NCI-H524 treated with DMSO at 0.1 percent for 48 hours (cell line): ENCODE data around the gene RNF144A.
"Not testable (repeated sequence)": the region's sequence is repeated elsewhere in the genome, so short reads cannot be mapped to it uniquely, and the experiment has no call there.

ENCODE experiments used
- DNase-seq: peaks from one replicate; lab custom pipeline; 2025; lab: John Stamatoyannopoulos, UW

RNF144A gene

DNA sequence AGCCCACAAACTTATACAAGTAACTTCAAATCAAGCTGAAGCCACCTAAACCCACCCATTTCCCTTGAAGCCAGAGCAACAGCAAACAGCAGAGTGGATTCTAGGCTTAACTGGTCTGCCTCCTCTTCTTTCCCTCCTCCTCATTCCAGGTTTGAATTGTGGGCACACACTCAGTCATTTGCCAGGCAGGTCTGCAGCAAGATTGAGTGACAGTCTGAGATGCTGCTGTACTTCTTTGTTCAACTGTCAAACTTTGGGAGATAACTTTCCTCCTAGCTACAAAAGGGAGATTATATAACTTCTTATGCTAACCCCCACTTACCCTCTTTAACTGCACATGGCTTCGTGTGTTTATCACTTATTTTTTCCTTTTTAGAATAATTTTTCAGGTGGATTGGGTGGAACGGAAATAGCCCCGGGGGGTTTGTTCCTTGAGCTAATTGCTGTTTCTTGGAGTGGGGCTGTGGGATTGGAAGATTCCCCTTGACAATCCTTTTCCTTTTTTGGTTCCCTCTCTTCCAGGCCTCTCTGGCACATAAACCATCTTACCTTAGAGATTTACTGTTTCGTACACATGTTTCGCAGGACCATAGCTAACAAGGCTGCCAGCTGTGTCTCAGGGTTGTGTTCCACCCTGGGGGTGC lies 55.0 kb downstream of the RNF144A start:
- no peak for DNase-seq

DNA sequence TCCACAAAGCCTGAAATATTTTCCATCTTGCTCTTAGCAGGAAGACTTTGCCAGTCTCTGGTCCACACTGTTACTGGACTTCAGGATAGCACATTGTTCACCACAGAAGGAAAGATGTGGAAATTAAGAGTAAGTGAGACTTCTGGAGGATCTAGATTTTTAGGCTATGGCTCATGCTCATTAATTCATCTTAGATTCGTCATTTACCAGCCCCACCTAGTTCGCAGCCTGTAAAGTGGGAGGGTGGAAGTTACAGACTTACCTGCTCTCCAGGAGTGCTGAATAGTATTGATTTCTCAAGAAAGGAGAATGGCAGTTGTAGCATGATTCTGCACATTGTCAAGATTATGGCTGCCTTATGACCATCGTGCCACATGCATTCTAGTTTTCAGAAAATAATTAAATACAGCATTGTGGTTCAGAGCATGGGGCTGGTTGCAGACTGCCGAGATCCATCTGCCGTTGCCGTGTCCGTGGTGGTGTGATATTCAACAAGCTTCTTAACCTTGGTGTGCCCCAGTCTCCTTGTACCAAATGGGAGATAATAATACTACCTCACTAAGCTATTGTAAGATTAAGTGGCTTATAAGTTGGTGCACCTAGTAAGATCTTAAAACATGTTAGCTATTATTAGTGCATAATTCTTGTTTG lies 56.8 kb downstream of the RNF144A start:
- DNase-seq: no peak

DNA sequence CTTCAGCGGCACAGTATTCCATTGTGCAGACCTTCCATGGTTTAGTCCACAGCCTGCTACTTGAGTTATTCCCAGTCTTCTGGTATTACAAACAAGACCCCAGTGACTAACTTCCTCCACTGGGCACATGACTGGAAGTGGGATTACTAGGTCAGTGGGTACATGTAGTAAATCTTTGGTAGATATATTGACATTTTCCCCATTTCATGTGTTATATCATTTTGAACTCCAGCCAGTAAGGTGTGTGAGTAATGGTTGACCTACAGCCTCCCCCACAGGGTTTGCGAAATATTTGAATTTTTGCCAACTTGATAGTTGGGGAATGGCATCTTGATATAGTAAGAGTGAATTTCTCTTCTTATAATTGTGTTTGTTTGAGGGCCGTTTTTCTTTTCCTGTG lies 58.8 kb downstream of the RNF144A start:
- DNase-seq: no peak

DNA sequence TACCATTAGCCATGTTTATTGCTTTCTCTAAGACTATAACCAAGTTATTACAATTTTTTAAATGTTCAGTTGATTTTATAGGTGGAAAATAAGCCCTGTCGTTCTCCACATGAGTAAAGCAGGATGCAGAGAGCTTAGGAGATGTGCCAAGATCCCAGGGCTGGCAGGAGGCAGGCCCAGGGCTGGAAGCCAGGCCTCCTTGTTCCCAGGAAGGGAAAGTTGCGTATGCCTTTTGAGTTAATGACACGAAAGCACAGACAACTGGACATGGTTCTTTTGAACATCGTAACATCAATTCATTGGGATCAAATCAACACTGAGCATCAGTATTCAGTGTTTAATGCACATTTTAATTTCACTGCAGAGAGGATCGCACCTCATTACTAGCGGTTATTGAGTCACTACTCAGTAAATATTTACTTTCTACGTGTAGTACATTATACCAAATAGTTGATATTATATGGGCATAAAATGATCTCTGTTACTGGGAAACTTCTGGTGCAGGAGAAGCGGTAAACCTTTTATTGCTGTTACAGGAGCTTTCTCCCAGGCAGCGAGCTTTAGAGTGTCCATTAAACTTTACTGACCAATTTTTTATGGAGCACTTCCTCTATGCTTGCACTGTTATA lies 60.0 kb downstream of the RNF144A start:
- DNase-seq: no peak

DNA sequence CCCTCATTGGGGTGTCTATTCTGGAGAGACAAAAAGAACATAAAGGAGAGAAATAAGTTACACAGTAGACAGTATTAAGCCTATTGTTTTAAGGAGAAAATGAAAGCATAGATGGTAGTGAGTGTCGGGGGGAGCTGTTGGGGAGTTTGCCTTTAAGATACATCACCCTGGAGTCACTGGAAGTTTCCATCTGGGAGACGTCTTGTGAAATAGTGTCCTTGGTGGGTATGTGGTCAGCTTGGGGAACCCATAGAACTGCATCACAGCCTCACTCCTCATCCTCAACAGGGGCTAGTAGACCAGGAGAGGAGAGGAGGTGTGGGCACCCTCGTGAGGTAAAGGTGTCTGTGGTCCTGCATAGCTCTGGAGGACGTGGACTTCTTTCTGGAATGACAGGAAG lies 60.6 kb downstream of the RNF144A start:
- no peak for DNase-seq

DNA sequence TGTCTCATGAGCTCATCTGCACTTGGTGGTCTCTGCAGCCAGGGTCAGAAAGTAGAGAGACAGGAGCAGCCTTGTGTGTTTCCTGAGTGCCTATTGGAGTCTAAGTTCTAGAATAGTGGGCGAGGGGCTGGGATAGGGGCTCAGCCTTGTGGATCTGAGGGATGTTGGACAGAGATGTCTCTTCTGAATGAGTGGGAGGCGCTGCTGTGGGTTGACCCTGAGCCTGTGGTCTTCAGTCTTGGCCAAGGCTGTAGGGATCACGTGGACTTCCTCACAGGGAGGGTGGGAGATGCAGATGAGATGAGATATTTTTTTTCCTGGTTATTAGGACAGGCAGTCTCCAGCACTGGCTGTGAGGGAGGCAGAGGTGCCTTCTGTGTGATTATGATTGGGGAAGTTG lies 61.8 kb downstream of the RNF144A start:
- DNase-seq: no peak

DNA sequence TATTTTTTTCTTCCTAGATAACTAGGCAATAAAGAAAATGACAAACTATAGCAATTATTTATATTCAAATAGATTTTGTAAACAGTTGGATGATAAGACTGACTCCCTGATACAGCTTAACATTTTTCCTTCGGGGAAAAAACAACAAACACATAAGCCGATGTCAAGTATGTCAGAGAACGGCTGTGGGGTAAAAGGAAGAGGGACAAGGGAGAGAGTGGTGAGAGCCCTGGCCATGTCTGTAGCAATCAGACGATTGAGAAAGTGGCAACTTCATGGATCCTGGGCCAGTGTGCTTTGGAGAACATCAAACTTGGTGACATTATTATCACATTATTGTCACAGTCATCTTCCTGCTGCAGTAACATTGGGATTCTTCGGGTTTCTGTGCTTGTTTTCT lies 65.2 kb downstream of the RNF144A start:
- DNase-seq: no peak

DNA sequence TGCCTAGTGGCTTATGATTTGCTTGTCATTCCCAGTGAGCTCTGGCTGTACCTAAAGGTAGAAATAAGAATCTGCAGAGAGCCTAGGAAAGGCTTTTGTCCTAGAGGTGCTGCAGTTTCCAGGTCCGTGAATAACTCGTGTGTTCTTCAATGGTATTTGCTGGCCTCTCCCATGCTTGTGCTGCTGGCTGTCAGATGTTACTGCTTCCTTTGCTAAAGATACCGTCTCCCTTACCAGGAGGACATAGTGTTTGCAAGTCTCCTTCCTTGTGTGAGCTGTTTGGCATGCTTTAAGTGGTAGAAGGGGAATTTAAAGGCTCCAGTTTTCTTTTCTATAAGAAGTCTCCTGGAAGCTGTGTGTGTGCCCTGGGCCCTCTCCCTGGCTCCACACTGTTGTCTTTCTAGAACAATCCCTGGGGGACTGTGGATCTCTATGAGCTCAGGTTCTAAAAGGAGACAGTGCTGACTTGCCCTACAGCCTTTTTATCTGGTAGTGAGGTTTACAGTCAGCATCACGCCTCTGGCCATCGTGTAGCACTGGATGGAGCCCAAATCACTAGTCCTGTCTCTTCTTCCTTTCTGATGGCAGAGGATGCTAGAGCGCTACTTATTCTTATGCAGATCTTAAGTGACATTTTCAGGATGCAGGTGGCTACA lies 65.8 kb downstream of the RNF144A start:
- DNase-seq: no peak

DNA sequence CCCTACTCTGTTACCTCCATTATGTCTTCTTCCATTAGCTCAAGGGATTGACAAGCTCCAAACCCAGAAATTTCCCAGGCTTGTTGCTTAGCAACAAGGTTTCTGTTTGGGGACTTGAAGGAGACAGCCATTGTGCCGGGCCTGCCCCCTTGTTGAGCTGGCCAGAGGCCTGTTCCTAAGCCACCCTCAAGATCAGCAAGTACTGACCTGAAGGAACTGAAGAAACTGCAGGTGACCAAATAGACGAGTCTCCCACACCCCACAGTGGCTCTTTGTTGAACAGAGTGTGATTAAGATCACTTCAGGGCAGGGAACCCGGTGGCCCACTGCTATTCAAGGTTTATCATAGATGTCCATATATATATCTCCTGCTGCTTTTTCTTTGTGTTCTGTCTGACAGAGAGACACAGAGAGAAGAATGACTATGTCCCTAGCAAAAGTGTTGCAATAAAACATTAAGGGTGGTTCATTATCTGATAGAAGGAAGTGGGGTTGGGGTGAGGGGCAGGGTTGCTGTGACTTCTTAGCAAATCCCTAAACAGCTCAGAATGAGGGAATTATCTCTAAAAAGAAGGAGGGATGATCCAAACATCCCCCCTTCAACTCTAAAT lies 69.2 kb downstream of the RNF144A start:
- DNase-seq: no peak

DNA sequence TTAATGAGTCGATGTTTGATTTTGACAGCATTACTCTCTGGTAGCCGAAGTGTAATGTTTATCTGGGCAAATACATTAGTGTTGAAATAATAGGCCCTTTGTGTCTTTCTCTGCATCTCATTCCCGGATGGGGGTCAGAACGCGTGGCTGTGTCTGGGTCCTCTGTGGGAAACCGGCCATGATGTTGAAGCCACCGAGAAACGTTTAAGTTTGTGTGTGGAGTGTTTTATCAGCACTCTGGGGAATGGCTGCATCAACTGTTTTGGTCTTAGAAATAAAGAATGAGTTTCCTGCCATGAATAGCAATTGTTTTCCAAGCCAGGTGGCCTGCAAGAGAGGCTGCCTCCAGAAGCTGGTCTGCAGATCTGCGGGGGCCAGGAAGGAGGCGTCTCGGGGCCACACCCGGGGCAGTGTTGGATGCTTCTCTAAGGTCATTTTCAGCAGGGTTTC lies 69.7 kb downstream of the RNF144A start:
- DNase-seq: no peak

DNA sequence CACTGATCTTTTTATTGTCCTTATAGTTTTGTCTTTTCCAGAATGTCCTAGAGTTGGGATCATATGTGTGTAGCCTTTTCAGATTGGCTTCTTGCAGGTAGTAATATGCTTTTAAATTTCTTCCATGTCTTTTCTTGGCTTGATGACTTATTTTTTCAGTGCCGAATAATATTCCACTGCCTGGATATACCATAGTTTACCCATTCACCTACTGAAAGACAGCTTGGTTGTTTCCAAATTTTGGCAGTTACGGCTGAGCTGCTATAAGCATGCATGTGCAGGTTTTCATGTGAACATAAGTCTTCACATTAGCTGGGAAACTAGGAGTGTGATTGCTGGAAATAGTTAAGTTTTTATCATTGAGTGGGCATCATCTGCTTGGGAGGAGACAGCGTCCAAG lies 73.7 kb downstream of the RNF144A start:
- no peak for DNase-seq

DNA sequence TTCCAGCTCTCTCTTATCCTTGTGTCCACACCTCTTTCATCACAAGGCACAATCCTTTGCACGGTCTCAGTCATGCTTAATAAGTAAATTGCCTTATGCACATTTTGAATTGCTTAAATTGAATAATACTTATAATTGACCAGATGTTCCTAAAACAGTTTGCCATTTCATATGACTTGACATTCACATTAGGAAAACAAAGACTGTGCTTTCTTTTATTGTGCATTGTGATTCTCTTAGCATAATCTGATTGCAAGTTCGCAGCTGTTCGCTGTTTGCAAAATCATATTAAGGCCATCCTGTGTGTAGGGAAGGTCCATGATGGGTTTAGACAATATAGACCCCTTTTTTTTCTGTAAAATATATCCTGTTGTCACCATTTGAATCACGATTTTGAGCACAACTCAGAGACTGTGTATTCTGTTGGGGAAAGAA lies 75.6 kb downstream of the RNF144A start:
- no peak for DNase-seq

DNA sequence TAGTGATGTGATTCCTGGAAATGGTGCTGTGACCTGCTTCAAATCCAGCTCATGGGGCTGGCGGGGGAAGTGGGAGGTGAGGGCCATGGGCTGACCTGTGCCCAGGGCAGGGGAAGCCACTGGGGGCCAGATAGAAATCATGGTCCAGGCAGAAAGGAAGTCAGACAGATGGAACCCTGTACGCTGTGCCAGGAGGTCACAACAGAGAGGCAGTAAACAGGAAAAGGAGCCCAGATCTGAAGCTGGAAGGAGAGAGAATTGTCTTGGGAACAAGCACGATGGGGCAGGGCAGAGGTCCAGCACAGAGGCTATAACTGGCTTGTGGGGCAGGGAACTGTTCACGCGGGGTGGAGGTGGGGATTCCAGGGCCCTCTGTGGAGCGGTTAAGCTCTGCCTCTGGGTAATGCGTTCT lies 76.0 kb downstream of the RNF144A start:
- DNase-seq: no peak

DNA sequence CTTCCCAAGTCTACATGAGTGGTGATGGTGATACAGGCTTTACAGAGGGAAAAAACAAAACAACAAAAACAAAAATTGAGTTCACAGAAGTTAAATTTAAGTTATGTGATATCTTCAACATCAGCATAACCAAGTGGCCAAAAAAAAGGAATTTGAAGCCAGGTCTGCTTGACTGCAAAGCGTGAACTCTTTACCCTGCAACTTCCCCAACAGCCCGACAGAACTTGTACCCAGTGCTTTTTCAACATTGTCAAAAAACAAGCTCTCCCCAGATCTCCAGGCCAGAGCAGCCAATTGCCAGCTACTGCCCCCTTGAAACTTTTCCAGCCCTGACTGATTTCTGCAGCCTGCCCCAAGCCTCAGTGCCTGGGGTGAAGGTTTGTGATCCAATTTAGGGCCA lies 76.7 kb downstream of the RNF144A start:
- DNase-seq: no peak

DNA sequence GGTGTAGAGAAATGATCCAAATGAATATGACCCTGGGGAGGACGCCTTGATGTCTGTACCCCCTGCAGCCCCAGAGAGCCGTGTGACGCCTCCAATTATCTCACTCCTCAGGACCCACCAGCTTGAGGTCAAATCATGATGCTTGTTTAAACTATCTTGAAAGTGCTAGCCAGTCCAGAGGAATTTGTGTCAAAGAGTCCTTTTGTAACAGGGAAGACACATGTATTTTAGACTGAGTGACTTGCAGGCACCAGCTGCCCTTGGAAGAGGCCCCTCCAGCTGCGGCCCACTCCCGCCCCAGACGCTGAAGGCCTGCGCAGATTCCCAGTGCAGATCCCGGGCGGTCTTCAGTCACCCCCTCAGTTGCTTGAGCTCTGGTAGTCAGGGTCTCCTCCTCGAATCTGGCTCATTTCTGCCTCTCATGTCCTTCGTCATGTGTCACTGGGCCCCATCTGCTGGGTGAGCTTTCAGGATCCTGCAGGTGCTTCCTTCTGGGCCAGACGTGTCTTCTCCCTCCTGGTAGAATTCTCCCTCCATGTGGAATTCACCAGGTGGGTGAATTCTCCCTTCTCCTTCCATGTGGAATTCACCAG lies 77.4 kb downstream of the RNF144A start:
- DNase-seq: no peak

DNA sequence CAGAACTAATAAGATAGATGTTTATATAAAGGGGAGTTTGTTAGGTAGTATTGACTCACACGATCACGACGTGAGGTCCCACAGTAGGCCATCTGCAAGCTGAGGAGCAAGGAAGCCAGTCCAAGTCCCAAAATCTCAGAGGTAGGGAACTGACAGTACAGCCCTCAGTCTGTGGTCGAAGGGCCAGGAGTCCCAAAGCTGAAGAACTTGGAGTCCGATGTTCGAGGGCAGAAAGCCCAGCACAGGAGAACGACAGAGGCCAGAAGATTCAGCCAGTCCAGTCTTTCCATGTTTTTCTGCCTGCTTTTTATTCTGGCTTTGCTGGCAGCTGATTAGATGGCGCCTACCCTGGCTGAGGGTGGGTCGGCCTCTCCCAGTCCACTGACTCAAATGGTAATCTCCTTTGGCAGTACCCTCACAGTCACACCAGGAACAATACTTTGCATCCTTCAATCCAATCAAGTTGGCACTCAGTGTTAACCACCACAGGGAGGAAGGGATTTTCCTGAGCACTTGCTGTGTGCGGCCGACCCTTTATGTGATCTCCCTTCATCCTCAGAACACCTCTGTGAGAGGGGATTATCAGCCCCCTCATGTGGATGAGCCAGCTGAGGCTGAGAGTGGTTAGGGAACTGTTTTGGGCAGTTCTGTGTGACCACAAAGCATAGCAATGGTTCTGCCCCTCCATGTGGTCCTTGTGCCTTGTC lies 78.3 kb downstream of the RNF144A start:
- DNase-seq: no peak

DNA sequence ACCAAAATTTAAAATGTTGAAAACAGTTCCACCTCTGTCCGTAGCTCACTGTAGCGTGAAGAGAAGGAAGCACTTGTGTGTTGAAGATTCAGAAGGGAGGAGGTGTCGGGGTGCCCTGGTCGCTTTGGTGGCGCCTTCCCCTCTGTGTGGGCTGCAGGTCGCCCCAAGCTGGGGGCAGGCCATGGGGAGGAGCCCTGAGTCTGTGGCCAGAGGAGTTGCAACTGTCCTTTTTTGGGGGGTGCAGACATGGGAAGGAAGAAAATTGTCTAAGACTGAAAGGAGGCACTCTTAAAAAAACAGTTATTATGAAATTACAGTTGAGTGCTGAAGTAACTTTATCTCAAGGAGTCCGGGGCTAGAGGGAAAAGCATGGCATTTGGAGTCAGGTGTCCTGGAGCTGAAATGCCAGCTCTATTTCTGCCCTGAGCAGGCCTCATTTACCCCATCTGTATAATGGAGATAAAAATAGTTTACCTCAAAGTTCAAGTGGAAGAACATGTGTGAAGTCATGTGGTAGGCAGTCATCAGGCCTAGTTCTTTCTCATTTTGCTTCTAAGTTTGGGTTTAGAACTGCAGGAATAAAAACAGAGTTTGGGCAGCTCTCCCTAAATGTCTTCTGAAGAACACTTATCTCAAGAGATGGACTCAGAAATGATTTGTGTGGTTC lies 82.1 kb downstream of the RNF144A start:
- no peak for DNase-seq

DNA sequence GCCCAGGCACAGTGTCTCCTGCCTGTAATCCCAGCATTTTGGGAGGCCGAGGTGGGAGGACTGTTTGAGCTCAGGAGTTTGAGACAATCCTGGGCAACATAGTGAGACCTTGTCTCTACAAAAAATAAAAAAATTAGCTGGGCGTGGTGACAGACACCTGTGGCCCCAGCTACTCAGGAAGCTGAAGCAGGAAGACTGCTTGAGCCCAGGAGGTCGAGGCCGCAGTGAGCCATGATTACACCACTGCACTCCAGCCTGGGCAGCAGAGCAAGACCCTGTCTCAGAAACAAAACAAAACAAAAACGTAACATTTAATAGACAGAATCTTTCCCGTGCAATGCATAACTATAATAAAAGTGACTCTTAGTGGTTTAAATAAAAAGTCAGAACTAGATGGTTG lies 84.2 kb downstream of the RNF144A start:
- DNase-seq: not testable (repeated sequence)

DNA sequence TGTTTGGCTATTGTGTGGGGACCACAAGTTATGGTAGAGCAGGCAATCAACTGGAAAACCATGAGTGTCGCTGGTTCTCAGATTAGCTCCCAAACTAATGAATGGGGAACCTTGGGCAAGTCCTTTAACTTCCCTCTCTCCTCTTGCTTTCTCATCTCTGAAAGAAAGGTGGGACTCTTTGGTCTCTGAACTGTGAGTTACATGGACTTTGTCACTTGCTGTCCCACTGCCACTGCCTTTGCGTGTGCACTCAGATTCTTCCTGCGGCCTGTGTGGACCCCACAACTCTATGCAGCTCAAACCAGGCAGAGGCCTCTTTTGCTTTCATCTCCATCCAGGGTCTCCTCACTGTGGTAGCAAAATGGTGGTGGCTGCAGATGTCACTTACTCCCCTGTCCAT lies 86.7 kb downstream of the RNF144A start:
- no peak for DNase-seq

DNA sequence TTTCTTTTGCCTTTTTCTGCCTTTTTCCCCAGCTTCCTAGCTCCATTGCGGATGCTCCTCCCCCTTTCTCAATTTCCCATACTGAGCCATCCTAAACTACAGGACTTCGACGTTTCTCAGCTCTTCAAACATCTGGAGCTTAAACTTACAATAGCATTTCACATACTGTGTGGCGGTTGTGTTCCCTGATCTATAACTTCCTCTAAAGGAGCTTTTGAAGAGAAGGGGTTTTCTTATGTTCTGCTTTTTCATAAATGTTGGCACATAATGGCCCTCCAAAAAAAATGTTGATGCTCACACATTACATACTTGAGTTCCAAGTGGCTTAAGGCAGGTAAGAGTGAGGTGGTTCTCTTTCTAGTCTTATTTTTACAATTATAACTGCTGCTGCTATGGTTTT lies 87.4 kb downstream of the RNF144A start:
- DNase-seq: no peak

DNA sequence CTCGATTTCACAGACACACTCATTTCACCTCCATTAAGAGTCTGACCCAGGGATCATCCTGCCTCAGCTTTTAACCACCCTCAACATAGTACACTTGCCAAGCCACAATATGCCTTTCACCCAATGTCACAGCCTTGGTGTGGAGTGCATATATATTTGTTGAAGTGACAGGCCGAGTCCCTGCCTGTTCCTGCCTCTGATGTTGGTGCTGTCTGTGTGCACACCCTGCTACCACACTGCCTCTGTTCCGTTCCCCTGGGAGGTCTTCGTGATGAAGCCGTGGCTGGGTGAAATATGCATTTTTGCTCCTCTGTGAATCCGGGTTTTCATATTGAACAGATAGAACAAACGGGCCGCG lies 90.3 kb downstream of the RNF144A start:
- DNase-seq: no peak
